Measurements from ENCODE around the gene TMEM114.

DNA sequence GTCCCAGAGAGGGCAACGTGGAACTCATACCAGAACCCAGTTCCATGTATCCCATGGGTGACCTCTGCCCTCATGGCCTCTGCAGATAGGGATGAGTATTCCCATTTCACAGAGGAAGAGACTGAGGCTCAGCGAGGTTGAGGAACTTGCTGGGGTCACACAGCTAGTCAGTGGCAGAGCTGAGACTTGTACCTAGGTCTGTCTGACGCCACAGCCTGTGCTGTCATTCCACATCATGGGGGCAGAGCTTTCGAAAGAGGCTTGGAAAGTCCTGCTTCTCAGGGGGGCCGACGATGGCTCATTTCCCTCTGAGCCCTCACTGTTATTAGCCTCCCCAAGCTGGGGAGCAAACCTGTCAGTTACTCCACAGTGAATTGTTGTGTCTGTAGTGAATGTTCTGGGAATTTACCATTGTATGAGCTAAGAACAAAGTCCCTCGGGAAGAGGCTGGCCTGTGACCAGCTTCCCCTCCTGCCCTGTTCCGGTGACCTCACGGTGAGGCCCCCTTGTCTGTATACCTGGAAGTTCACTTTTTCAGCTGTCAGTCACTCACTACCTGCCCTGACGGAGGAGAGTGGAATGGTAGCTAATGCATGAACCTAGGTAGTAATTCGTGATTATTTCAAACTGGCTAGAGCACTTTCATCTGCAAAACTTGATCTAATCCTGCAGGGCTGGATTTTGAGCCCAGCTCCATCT lies 40.1 kb upstream of the TMEM114 start:
- TF ChIP-seq EZH2 (IDR thresholded peaks at IDR 0.05; ENCODE audit: insufficient read depth, poor library complexity, severe bottlenecking) = no peak
- no peak for TF ChIP-seq EZH2phosphoT487 (IDR thresholded peaks at IDR 0.05; ENCODE audit: insufficient read depth, low read depth)
